Hepatocyte (in vitro differentiated cells): ENCODE measurements around the gene NUP210L. TPM values are rescaled to one million over a fixed set of nuclear protein-coding genes. Genes with fewer than 3 reads are reported as not detected.
"Not testable (repeated sequence)": the region's sequence is repeated elsewhere in the genome, so short reads cannot be mapped to it uniquely, and the experiment has no call there.

ENCODE experiments used
- DNase-seq: peaks from one replicate; pipeline ENCODE4 v3.0.0-alpha.2; 2016; ENCODE audit warnings: low spot score
- H2AFZ ChIP-seq: fragments of 200-600 bp; sonication (generic); 2 replicates; pipeline ENCODE4 v1.6.0; 2016; ENCODE audit warnings: antibody characterized with exemption, mild to moderate bottlenecking
- H3K27ac ChIP-seq: fragments of 200-600 bp; sonication (generic); 2 replicates; pipeline ENCODE4 v1.5.1; 2016; ENCODE audit warnings: mild to moderate bottlenecking
- H3K27me3 ChIP-seq: fragments of 200-600 bp; sonication (generic); 2 replicates; pipeline ENCODE4 v1.6.1; 2016
- H3K36me3 ChIP-seq: fragments of 200-600 bp; sonication (generic); replicated peaks from 2 replicates; pipeline ENCODE4 v1.5.1; 2016; ENCODE audit warnings: low read depth; ENCODE audit not compliant: insufficient read depth
- H3K4me1 ChIP-seq: fragments of 200-600 bp; sonication (generic); 2 replicates; pipeline ENCODE4 v1.5.1; 2016; ENCODE audit warnings: mild to moderate bottlenecking, moderate library complexity; ENCODE audit not compliant: insufficient read depth
- H3K4me2 ChIP-seq: fragments of 200-600 bp; sonication (generic); 2 replicates; pipeline ENCODE4 v1.6.0; 2016
- H3K4me3 ChIP-seq: fragments of 200-600 bp; sonication (generic); 2 replicates; pipeline ENCODE4 v1.5.1; 2016; ENCODE audit warnings: mild to moderate bottlenecking
- H3K79me2 ChIP-seq: fragments of 200-600 bp; sonication (generic); 2 replicates; pipeline ENCODE4 v1.6.0; 2017; ENCODE audit warnings: mild to moderate bottlenecking
- H3K9me2 ChIP-seq: fragments of 200-600 bp; sonication (generic); replicated peaks from 2 replicates; pipeline ENCODE4 v1.6.0; 2017; ENCODE audit warnings: mild to moderate bottlenecking; ENCODE audit not compliant: insufficient read depth
- H3K9me3 ChIP-seq: fragments of 200-600 bp; sonication (generic); 2 replicates; pipeline ENCODE4 v1.5.1; 2016; ENCODE audit warnings: low read depth, mild to moderate bottlenecking
- H4K20me1 ChIP-seq: fragments of 200-600 bp; sonication (generic); 2 replicates; pipeline ENCODE4 v1.6.0; 2016; ENCODE audit warnings: mild to moderate bottlenecking; ENCODE audit not compliant: insufficient read depth, poor library complexity, severe bottlenecking
- CTCF ChIP-seq: fragments of 200-600 bp; sonication (generic); IDR thresholded peaks from 2 replicates; pipeline ENCODE4 v1.5.1; 2016; ENCODE audit warnings: antibody characterized with exemption, mild to moderate bottlenecking; ENCODE audit not compliant: poor library complexity
- EZH2 ChIP-seq: fragments of 200-600 bp; sonication (generic); IDR thresholded peaks from 2 replicates; pipeline ENCODE4 v1.6.1; 2016; ENCODE audit warnings: antibody characterized with exemption, mild to moderate bottlenecking, borderline replicate concordance
- EZH2phosphoT487 ChIP-seq: fragments of 200-600 bp; sonication (generic); IDR thresholded peaks from one replicate; pipeline ENCODE4 v1.6.1; 2018; ENCODE audit warnings: antibody characterized with exemption, mild to moderate bottlenecking, low read depth, moderate library complexity; ENCODE audit not compliant: unreplicated experiment, severe bottlenecking
- WGBS: methylation state at CpG from one replicate; pipeline ENCODE4 v1.1.6; 2016; ENCODE audit warnings: low lambda C conversion rate; ENCODE audit errors: missing lambda C conversion rate; 5-methylcytosine and 5-hydroxymethylcytosine counted together
- polyA plus RNA-seq: library from polyadenylated mRNA; unstranded; fragments of >200 nt; fragmentation: Nextera tagmentation; extraction: Ambion mirVana; gene quantifications from 2 replicates; pipeline ENCODE4 v1.2.1, GENCODE V29; 2016
- total RNA-seq: library from RNA; depleted of rRNA; stranded (reverse); fragments of >200 nt; gene quantifications from 2 replicates; pipeline ENCODE4 v1.2.3, GENCODE V29; 2014

Gene NUP210L
- total and polyA plus RNA-seq, 2 experiments from 2014 or later = 0.03 TPM; not detected in 1

GRCh38 chr1:154012129-154012528 is 142.7 kb downstream of the NUP210L start:
- no peaks in the 10 kb centered on the region for H3K9me2 ChIP-seq
- H3K9me3 ChIP-seq = no peaks in the 10 kb centered on the region
- TF ChIP-seq CTCF (no peak), EZH2phosphoT487 (no peak), EZH2 (no peak)
- no peaks in the 10 kb centered on the region for H3K27me3 ChIP-seq
- no peaks in the 10 kb centered on the region for H3K79me2 ChIP-seq
- no peak for DNase-seq
- no peak overlapping the region for H2AFZ ChIP-seq
- no peaks in the 10 kb centered on the region for H3K4me1 ChIP-seq
- no peak overlapping the region for H3K27ac ChIP-seq
- no peak overlapping the region for H3K4me3 ChIP-seq
- H4K20me1 ChIP-seq = no peaks in the 10 kb centered on the region
- H3K36me3 ChIP-seq = no peaks in the 10 kb centered on the region
- WGBS = 81% methylated on average over 1 of the region's 1 CpG
- H3K4me2 ChIP-seq = no peak overlapping the region

- no peaks in the 10 kb centered on the region for H3K79me2 ChIP-seq
- no peaks in the 10 kb centered on the region for H3K36me3 ChIP-seq
- peaks cover 1% of the 10 kb centered on the region for H3K4me1 ChIP-seq
- no peak for TF ChIP-seq EZH2phosphoT487
- TF ChIP-seq EZH2 = no peak
- no peak for TF ChIP-seq CTCF
- no peaks in the 10 kb centered on the region for H3K27me3 ChIP-seq
- no peak for DNase-seq
- no peaks in the 10 kb centered on the region for H4K20me1 ChIP-seq
- no peak overlapping the region for H3K27ac ChIP-seq
- H3K4me3 ChIP-seq = no peak overlapping the region
- H2AFZ ChIP-seq = no peak overlapping the region
- no peaks in the 10 kb centered on the region for H3K9me2 ChIP-seq
- no peak overlapping the region for H3K4me2 ChIP-seq
- 100% methylated on average over 3 of the region's 3 CpGs for WGBS
- H3K9me3 ChIP-seq = no peaks in the 10 kb centered on the region
Observed at GRCh38 chr1:154006136-154006535, 148.7 kb downstream of the NUP210L start.

GRCh38 chr1:154000420-154000819 is 154.5 kb downstream of the NUP210L start:
- Histone ChIP-seq H3K36me3 (peaks cover under 1% of the 10 kb centered on the region), H3K79me2 (no peaks in the 10 kb centered on the region), H3K4me1 (peaks cover 5% of the 10 kb centered on the region), H3K9me3 (no peaks in the 10 kb centered on the region), H3K9me2 (no peaks in the 10 kb centered on the region), H3K27me3 (no peaks in the 10 kb centered on the region), H2AFZ (no peak overlapping the region), H3K4me2 (no peak overlapping the region), H4K20me1 (no peaks in the 10 kb centered on the region), H3K4me3 (no peak overlapping the region), H3K27ac (peak overlapping the region; percentile 87)
- no peak for TF ChIP-seq CTCF
- DNase-seq = no peak
- 82% methylated on average over 4 of the region's 4 CpGs for WGBS

GRCh38 chr1:153996882-153997281 is 158.0 kb downstream of the NUP210L start:
- not testable (repeated sequence) for H3K36me3 ChIP-seq, H2AFZ ChIP-seq, H3K27me3 ChIP-seq, DNase-seq, H3K4me2 ChIP-seq, H3K27ac ChIP-seq, H3K9me2 ChIP-seq, H3K4me3 ChIP-seq, H3K9me3 ChIP-seq
- 94% methylated on average over 10 of the region's 10 CpGs for WGBS
- peaks cover 17% of the 10 kb centered on the region for H3K4me1 ChIP-seq
- H3K79me2 ChIP-seq = peaks cover 13% of the 10 kb centered on the region
- H4K20me1 ChIP-seq = peaks cover 10% of the 10 kb centered on the region
